Transverse colon (tissue), 4 donors: ENCODE measurements around the gene SLC52A3.

Source experiments
- POLR2A ChIP-seq: fragments of 450-650 bp; IDR thresholded peaks from one replicate; pipeline ENCODE4 v1.6.1; 2016; ENCODE audit warnings: antibody characterized with exemption, mild to moderate bottlenecking, moderate library complexity
- POLR2AphosphoS5 ChIP-seq, 3 donors: sonication (generic); formaldehyde crosslinking; IDR thresholded peaks; one replicate each; pipeline ENCODE4 v1.6.1; 2016; ENCODE audit warnings: antibody characterized with exemption in 3 of 3
- TF ChIP-seq, protein P1 (sequence below), 5 experiments: fragments of 200-600 bp in 3 of 5; fragments of 450-650 bp in 2 of 5; sonication (generic) in 3 of 5; IDR thresholded peaks; 1 replicate in 2 of 5; 2 replicates in 3 of 5; pipeline ENCODE4 v1.5.1; 2016 to 2017; ENCODE audit warnings: antibody characterized with exemption in 5 of 5, inconsistent platforms in 3 of 5, mild to moderate bottlenecking in 2 of 5, moderate library complexity in 1 of 5

DNA sequence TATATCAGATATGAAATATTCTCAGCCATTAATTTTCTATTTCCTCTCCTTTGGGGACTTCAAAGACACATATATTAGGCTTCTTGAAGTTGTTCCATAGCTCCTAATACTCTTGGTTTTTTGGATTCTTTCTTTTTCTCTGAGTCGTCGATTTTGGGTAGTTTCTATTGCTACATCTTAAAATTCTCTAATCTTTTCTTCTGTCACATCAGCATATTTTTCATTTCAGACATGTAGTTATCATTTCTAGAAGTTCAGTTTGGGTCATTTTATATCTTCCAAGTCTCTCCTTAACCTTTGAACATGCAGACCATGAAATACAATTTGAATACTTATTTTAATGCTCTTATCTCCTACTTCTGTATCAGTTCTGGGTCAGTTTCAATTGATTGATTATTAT, 53.8 kb downstream of the SLC52A3 start:
- TF ChIP-seq, protein P1, sequence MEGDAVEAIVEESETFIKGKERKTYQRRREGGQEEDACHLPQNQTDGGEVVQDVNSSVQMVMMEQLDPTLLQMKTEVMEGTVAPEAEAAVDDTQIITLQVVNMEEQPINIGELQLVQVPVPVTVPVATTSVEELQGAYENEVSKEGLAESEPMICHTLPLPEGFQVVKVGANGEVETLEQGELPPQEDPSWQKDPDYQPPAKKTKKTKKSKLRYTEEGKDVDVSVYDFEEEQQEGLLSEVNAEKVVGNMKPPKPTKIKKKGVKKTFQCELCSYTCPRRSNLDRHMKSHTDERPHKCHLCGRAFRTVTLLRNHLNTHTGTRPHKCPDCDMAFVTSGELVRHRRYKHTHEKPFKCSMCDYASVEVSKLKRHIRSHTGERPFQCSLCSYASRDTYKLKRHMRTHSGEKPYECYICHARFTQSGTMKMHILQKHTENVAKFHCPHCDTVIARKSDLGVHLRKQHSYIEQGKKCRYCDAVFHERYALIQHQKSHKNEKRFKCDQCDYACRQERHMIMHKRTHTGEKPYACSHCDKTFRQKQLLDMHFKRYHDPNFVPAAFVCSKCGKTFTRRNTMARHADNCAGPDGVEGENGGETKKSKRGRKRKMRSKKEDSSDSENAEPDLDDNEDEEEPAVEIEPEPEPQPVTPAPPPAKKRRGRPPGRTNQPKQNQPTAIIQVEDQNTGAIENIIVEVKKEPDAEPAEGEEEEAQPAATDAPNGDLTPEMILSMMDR (IDR thresholded peaks at IDR 0.05), result no peak
- TF ChIP-seq POLR2A (no peak), POLR2AphosphoS5 (IDR thresholded peaks at IDR 0.05) (no peak)
